ENCODE measurements around the gene RRM2. TPM values are rescaled to one million over a fixed set of nuclear protein-coding genes. Genes with fewer than 3 reads are reported as not detected.

Gene RRM2
- total and polyA plus RNA-seq, 2 donors (not counting 1 experiment from before 2014, with no cell fraction given): 6.1 to 36.3 TPM

DNA sequence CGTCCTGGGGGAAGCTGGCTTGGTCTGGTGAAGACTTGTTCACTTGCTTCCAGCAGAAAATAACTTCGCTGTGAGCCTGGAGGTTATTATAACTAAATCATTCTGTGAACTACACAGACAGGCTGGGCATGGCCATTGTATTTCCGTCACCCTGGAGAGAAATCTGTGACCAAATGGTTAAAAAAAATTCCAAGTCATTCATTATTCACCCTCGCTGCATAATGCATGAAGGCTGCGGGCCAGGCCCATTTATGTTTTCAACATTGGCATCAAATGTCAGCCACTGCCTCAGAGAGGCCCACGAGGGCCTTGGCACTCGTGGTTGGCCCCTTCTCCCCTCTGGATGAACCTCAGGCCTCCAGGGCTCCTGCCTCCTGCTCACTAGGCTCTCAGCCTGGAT, 57.7 kb downstream of the RRM2 start:
- Histone ChIP-seq H3K9me3 (ENCODE audit: control insufficient read depth, insufficient read depth, low read depth, low read length) (no peaks in the 10 kb centered on the region), H3K27ac (ENCODE audit: insufficient read depth, low read length) (no peak overlapping the region), H3K4me3 (replicated peaks in 1 of 4; ENCODE audit: control extremely low read depth in 1 of 4, insufficient read depth in 1 of 4, low read depth in 3 of 4, low read length in 4 of 4) (no peak overlapping the region), H3K4me2 (ENCODE audit: extremely low read depth, insufficient read depth, low read length) (no peak overlapping the region), H3K4me1 (ENCODE audit: control insufficient read depth, extremely low read depth, insufficient read depth, low read length) (no peaks in the 10 kb centered on the region), H3K36me3 (ENCODE audit: control insufficient read depth, insufficient read depth, low read length) (no peaks in the 10 kb centered on the region), H3K27me3 (ENCODE audit: control insufficient read depth, insufficient read depth, low read length) (no peaks in the 10 kb centered on the region), H3K79me2 (ENCODE audit: control insufficient read depth, insufficient read depth, low read length) (no peaks in the 10 kb centered on the region), H4K20me1 (ENCODE audit: control insufficient read depth, extremely low read depth, insufficient read depth, low read length) (no peaks in the 10 kb centered on the region), H3K9ac (ENCODE audit: insufficient read depth, low read length) (no peak overlapping the region), H2AFZ (ENCODE audit: low read length) (no peak overlapping the region)
- TF ChIP-seq, protein P1, sequence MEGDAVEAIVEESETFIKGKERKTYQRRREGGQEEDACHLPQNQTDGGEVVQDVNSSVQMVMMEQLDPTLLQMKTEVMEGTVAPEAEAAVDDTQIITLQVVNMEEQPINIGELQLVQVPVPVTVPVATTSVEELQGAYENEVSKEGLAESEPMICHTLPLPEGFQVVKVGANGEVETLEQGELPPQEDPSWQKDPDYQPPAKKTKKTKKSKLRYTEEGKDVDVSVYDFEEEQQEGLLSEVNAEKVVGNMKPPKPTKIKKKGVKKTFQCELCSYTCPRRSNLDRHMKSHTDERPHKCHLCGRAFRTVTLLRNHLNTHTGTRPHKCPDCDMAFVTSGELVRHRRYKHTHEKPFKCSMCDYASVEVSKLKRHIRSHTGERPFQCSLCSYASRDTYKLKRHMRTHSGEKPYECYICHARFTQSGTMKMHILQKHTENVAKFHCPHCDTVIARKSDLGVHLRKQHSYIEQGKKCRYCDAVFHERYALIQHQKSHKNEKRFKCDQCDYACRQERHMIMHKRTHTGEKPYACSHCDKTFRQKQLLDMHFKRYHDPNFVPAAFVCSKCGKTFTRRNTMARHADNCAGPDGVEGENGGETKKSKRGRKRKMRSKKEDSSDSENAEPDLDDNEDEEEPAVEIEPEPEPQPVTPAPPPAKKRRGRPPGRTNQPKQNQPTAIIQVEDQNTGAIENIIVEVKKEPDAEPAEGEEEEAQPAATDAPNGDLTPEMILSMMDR (conservative IDR thresholded peaks at IDR 0.05 in 1 of 2, IDR thresholded peaks at IDR 0.05 in 1 of 2; ENCODE audit: low read depth in 1 of 2, low read length in 2 of 2): no peak
- TF ChIP-seq EZH2 (IDR thresholded peaks at IDR 0.05; ENCODE audit: low read length, missing control alignments): no peak
- DNase-seq (ENCODE audit: low read depth in 2 of 2): no peak

Other genes with a start within 250 kb of the RRM2 start
- gene GRHL1, start 171.0 kb upstream of the RRM2 start, total RNA-seq: 0.77 and 0.99 TPM in 2 replicates
- gene GRHL1, start 171.0 kb upstream of the RRM2 start, polyA plus RNA-seq: 0.65 and 0.69 TPM in 2 replicates
- gene KLF11, start 79.2 kb upstream of the RRM2 start, total RNA-seq: 6.8 and 7.7 TPM in 2 replicates
- 5.9 and 6.3 TPM in 2 replicates for gene KLF11, start 79.2 kb upstream of the RRM2 start, polyA plus RNA-seq
- gene CYS1, start 42.3 kb upstream of the RRM2 start, total RNA-seq: 1.5 and 5.1 TPM in 2 replicates
- 0.31 and 0.37 TPM in 2 replicates for gene CYS1, start 42.3 kb upstream of the RRM2 start, polyA plus RNA-seq
- 21.6 and 34.5 TPM in 2 replicates for gene HPCAL1, start 180.2 kb downstream of the RRM2 start, total RNA-seq
- gene HPCAL1, start 180.2 kb downstream of the RRM2 start, polyA plus RNA-seq: 11.4 and 28.8 TPM in 2 replicates